NT2/D1 (cell line): ENCODE results near the gene DHRS12.

Source experiments
- DNase-seq: peaks from one replicate; pipeline ENCODE4 v3.0.0-alpha.2; 2011; ENCODE audit warnings: low read depth, low spot score
- H3K27me3 ChIP-seq: 2 replicates; pipeline ENCODE4 v1.6.0; 2011; ENCODE audit warnings: mild to moderate bottlenecking; ENCODE audit not compliant: insufficient read length, insufficient read depth
- H3K36me3 ChIP-seq: 2 replicates; pipeline ENCODE4 v1.6.1; 2011; ENCODE audit warnings: mild to moderate bottlenecking, low read length, mixed read lengths; ENCODE audit not compliant: insufficient read depth, insufficient read length
- H3K4me1 ChIP-seq: 2 replicates; pipeline ENCODE4 v1.5.1; 2011; ENCODE audit not compliant: insufficient read depth, insufficient read length
- H3K4me3 ChIP-seq: 2 replicates; pipeline ENCODE4 v1.5.1; 2011; ENCODE audit warnings: low read depth; ENCODE audit not compliant: insufficient read length
- H3K9ac ChIP-seq: 2 replicates; pipeline ENCODE4 v1.6.0; 2011; ENCODE audit warnings: low read depth; ENCODE audit not compliant: insufficient read length
- H3K9me3 ChIP-seq: 2 replicates; pipeline ENCODE4 v1.5.1; 2011; ENCODE audit warnings: mild to moderate bottlenecking, low read length; ENCODE audit not compliant: insufficient read depth
- SUZ12 ChIP-seq: IDR thresholded peaks from 2 replicates; pipeline ENCODE4 v1.6.1; 2011; ENCODE audit not compliant: insufficient read length, insufficient read depth; ENCODE audit errors: extremely low read depth
- YY1 ChIP-seq: IDR thresholded peaks from 2 replicates; pipeline ENCODE4 v1.6.1; 2011; ENCODE audit not compliant: insufficient read length, insufficient read depth
- ZNF274 ChIP-seq: IDR thresholded peaks from 2 replicates; pipeline ENCODE4 v1.6.1; 2011; ENCODE audit warnings: mild to moderate bottlenecking, low read depth, low read length

The DHRS12 gene

DNA sequence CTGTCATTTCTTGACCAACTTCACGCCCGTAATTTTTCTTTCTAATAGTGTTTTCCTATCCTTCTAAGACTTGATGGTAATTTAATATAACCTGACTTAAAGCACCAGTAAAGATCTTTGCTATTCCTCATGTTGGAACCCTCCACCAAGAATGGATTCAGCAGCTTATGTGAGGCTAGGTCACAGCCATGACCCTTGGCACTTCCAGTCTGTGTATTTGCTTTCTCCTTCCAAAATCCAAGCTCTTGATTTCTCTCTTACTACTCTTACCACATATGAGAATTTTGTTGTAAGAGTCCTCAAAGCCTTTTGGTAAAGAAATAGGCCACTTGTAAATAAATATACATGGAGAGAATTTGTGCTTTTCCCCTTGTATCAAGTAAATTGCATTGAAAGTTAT lies 61.4 kb downstream of the DHRS12 start:
- H3K9me3 ChIP-seq = peaks cover 5% of the 10 kb centered on the region; the same call in 1 of the 2 replicates
- TF ChIP-seq SUZ12 (no peak), ZNF274 (no peak), YY1 (no peak)
- peaks cover 7% of the 10 kb centered on the region for H3K36me3 ChIP-seq
- no peak overlapping the region for H3K9ac ChIP-seq
- no peaks in the 10 kb centered on the region for H3K4me1 ChIP-seq
- H3K27me3 ChIP-seq = no peaks in the 10 kb centered on the region
- no peak overlapping the region for H3K4me3 ChIP-seq
- no peak for DNase-seq

DNA sequence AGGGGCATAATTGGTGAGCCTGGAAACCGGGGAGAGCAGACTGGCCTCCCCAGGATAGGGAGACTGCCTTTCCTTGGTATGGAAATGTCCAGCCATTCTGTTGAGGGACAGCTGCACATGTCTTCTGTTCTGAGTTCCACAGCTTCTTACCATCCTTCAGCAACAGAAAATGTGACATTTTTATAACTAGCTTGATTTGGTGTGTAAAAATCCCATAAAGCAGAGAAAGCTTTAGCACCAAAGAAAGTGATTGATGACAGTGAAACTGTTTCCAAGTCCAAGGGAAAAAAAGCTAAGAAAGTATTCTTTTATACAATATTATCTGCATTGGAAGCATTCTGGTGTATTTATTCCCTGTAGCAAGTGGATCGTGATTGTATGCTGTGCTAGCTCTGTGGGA lies 61.9 kb downstream of the DHRS12 start:
- no peaks in the 10 kb centered on the region for H3K27me3 ChIP-seq
- no peak overlapping the region for H3K4me3 ChIP-seq
- H3K9me3 ChIP-seq = 0 out of 2 replicates have a peak, but pooled peaks cover under 1% of the 10 kb centered on the region
- no peaks in the 10 kb centered on the region for H3K4me1 ChIP-seq
- no peak for DNase-seq
- peaks cover 7% of the 10 kb centered on the region for H3K36me3 ChIP-seq
- TF ChIP-seq SUZ12 (no peak), ZNF274 (no peak), YY1 (no peak)
- no peak overlapping the region for H3K9ac ChIP-seq

DNA sequence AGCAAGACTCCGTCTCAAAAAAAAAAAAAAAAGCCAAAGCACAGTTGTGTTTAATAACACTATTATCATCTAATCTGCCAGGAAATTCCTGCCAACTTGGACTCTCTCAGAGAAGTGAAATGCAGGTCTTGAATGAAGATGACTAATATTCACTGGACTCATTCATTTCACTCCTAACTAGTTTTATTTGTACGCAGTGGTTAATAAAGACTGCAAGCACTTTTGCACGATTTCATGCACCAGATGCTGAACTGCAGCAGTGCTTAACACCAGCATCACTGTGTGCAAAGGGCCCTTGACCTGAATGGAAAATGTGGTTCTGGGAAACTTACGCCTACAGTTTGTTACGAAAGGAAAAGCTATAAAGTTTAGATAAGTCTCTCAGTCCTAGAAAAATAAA lies 63.3 kb downstream of the DHRS12 start:
- no peaks in the 10 kb centered on the region for H3K9me3 ChIP-seq
- no peak for DNase-seq
- no peak overlapping the region for H3K9ac ChIP-seq
- no peak overlapping the region for H3K4me3 ChIP-seq
- H3K4me1 ChIP-seq = no peaks in the 10 kb centered on the region
- peaks cover 4% of the 10 kb centered on the region for H3K36me3 ChIP-seq
- no peaks in the 10 kb centered on the region for H3K27me3 ChIP-seq
- no peak for TF ChIP-seq ZNF274
- TF ChIP-seq SUZ12 = no peak
- no peak for TF ChIP-seq YY1

DNA sequence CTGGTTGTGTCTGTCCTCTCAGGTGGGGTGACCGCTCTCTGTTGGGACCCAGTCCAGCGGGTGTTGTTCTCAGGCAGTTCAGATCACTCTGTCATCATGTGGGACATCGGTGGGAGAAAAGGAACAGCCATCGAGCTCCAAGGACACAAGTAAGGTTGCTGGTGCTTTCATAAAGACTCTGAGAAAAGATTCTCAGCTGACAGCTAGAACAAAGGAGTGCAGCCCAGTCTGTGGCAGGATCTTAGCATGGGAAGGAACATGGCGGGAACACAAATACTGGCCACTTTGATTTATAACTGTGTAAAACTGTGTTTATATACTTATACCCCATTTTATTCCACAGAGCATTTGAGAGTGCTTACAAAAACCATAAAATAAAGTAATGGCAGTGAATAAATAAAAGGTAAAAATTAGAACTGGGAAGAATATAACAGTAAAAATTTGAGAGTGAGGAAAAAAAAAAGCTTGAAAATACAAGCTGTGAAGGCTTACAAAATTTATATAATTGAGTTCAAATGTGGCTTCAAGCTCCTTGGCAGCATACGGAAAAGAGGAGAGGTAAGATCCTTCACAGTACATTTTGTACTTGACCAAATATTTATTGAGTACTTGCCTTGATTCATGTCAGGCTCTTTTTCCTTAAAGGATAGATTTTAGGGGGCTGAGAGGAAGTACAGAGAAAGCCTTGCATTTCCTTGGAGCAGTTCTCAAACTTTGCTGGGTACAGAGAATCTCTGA lies 64.8 kb downstream of the DHRS12 start:
- H3K9ac ChIP-seq = no peak overlapping the region

DNA sequence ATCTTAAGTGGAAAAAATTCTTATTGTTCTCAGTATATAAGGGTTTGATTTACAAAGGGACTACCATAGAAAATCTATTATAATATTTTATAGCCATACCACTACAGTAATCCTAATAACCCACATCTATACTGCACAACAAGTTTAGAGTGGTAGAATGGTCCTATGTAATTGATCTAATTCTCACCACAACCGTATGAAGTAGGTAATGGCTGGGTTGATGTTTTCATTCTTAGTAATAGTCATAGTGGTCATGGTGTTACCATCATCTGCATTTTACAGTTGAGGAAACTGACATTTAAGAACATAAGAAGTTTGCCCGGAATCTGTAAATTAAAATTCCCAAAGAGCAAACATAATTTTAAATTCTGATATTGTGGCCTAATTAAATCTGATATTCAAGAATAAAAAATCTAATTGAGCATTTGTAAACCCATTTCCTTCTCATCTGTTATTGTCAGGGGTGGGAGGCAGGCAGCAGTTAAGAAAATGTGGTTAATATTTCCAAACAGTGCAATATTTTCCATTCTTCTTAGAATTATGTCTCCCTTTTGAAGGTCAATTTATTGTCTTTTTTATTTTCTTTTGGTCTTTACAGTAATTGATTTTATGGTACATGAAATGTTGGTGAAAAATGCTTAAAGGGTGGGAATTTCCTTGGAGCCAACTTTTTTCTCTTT lies 65.6 kb downstream of the DHRS12 start:
- H3K36me3 ChIP-seq = peaks cover 4% of the 10 kb centered on the region
- H3K27me3 ChIP-seq = no peaks in the 10 kb centered on the region
- TF ChIP-seq YY1 = no peak
- TF ChIP-seq SUZ12 = no peak
- TF ChIP-seq ZNF274 = no peak
- no peak overlapping the region for H3K9ac ChIP-seq
- no peaks in the 10 kb centered on the region for H3K4me1 ChIP-seq
- no peaks in the 10 kb centered on the region for H3K9me3 ChIP-seq
- H3K4me3 ChIP-seq = no peak overlapping the region
- DNase-seq = no peak

More for the DNA sequence above, 64.8 kb downstream of the DHRS12 start:
- Histone ChIP-seq H3K27me3 (no peaks in the 10 kb centered on the region), H3K4me1 (no peaks in the 10 kb centered on the region), H3K4me3 (no peak overlapping the region), H3K9me3 (no peaks in the 10 kb centered on the region), H3K36me3 (peaks cover 4% of the 10 kb centered on the region)
- DNase-seq = no peak
- no peak for TF ChIP-seq SUZ12
- TF ChIP-seq YY1 = no peak
- TF ChIP-seq ZNF274 = no peak

DNA sequence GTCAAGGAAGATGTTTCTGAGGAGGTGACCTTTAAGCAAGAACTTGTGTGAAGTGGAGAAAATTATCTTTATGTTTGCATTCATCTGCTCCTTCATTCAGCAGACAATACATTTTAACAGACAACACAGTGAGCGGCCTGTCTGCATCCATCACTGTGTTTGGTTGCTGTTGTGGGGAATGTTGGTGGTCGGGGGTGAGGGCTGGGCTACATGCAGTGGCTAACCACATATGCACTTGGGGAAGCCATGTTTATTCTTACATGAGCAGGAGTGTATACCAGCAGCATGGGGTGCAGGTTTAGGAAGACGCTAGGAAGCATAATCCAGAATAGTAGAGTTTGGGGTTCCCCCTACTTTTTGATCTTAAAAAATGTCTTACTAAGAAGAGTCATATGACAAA lies 66.4 kb downstream of the DHRS12 start:
- Histone ChIP-seq H3K9me3 (no peaks in the 10 kb centered on the region), H3K36me3 (peaks cover 4% of the 10 kb centered on the region), H3K27me3 (no peaks in the 10 kb centered on the region), H3K4me1 (no peaks in the 10 kb centered on the region), H3K9ac (no peak overlapping the region), H3K4me3 (no peak overlapping the region)
- TF ChIP-seq YY1 = no peak
- no peak for TF ChIP-seq ZNF274
- no peak for TF ChIP-seq SUZ12
- no peak for DNase-seq

DNA sequence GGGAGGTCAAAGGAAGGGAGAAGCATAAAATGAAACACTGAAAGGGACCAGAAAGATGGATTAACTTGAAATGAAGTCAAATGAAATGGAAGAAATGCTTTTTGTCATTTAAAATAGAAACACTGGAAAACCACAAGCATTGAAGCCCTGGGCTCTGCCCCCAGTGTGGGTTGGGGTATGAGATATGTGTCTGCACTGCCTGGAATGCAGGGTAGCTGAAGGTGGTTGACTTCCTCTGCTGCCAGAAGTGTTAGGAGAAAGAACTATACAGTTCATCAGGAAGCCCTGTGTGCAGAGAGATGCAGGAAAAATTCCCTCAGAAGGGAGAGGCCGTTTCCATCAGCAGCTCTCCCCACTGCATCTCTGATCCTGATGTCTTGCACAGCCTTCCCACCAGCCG lies 69.2 kb downstream of the DHRS12 start:
- Histone ChIP-seq H3K4me1 (no peaks in the 10 kb centered on the region), H3K9ac (no peak overlapping the region), H3K36me3 (peaks cover 4% of the 10 kb centered on the region), H3K9me3 (no peaks in the 10 kb centered on the region), H3K4me3 (no peak overlapping the region), H3K27me3 (no peaks in the 10 kb centered on the region)
- no peak for TF ChIP-seq ZNF274
- TF ChIP-seq YY1 = no peak
- TF ChIP-seq SUZ12 = no peak
- DNase-seq = no peak
